HepG2 (cell line): ENCODE measurements around the gene PRKN. TPM values are rescaled to one million over a fixed set of nuclear protein-coding genes. Genes with fewer than 3 reads are reported as not detected.
A peak's percentile ranks its signal among the peaks of the same experiment; 100 is the strongest.

Experiments
- FOXA3 ChIP-seq: IDR thresholded peaks from 2 replicates; pipeline ENCODE4 v1.6.1; 2016; ENCODE audit warnings: missing genetic modification reagents, missing compliant biosample characterization
- FOXP4 ChIP-seq: sonication (generic); formaldehyde crosslinking; IDR thresholded peaks from 2 replicates; pipeline ENCODE4 v1.4.0; 2020; ENCODE audit warnings: missing genetic modification reagents
- HDAC1 ChIP-seq: sonication (generic); formaldehyde crosslinking; IDR thresholded peaks from 2 replicates; pipeline ENCODE4 v1.5.1; 2020; ENCODE audit warnings: mild to moderate bottlenecking, missing genetic modification reagents
- JDP2 ChIP-seq: sonication (generic); formaldehyde crosslinking; IDR thresholded peaks from 2 replicates; pipeline ENCODE4 v1.8.1; 2022; ENCODE audit warnings: missing genetic modification reagents, borderline replicate concordance
- KLF11 ChIP-seq: IDR thresholded peaks from 2 replicates; pipeline ENCODE4 v1.6.1; 2016; ENCODE audit warnings: missing compliant biosample characterization
- NR2F6 ChIP-seq, 2 experiments: IDR thresholded peaks; 2 replicates each; pipeline ENCODE4 v1.6.1; 2016; ENCODE audit warnings: antibody characterized with exemption in 1 of 2, mild to moderate bottlenecking in 1 of 2
- RFX5 ChIP-seq: IDR thresholded peaks from 2 replicates; pipeline ENCODE4 v1.6.1; 2011; ENCODE audit warnings: low read depth, low read length, improper control_type of control experiment
- RORA ChIP-seq: sonication (generic); formaldehyde crosslinking; IDR thresholded peaks from 2 replicates; pipeline ENCODE4 v1.5.0; 2020; ENCODE audit warnings: mild to moderate bottlenecking, missing genetic modification reagents, moderate library complexity
- SIX4 ChIP-seq: sonication (generic); formaldehyde crosslinking; IDR thresholded peaks from 2 replicates; pipeline ENCODE4 v1.4.0; 2020; ENCODE audit warnings: missing genetic modification reagents
- SP5 ChIP-seq: IDR thresholded peaks from 2 replicates; pipeline ENCODE4 v1.6.1; 2016; ENCODE audit warnings: low read depth, borderline replicate concordance
- TAF15 ChIP-seq: fragments of 200-400 bp; formaldehyde crosslinking; IDR thresholded peaks from one replicate; pipeline ENCODE4 v1.6.1; 2018; ENCODE audit warnings: mild to moderate bottlenecking, low read depth, low read length; ENCODE audit not compliant: poor library complexity, severe bottlenecking
- TCF7 ChIP-seq: sonication (generic); IDR thresholded peaks from 2 replicates; pipeline ENCODE4 v1.6.1; 2016; ENCODE audit warnings: antibody characterized with exemption, low read depth
- TRIM22 ChIP-seq: fragments of 450-650 bp; IDR thresholded peaks from 2 replicates; pipeline ENCODE4 v1.6.1; 2017
- ZEB1 ChIP-seq: IDR thresholded peaks from 2 replicates; pipeline ENCODE4 v1.6.1; 2012; ENCODE audit warnings: mild to moderate bottlenecking, low read depth, inconsistent platforms; ENCODE audit not compliant: insufficient replicate concordance
- ZNF230 ChIP-seq: sonication (generic); formaldehyde crosslinking; IDR thresholded peaks from 2 replicates; pipeline ENCODE4 v1.4.0; 2020; ENCODE audit warnings: mild to moderate bottlenecking, missing genetic modification reagents
- ZNF7 ChIP-seq: IDR thresholded peaks from 2 replicates; pipeline ENCODE4 v1.6.1; 2016; ENCODE audit warnings: missing biosample characterization, missing genetic modification reagents
- polyA plus RNA-seq, 8 experiments: library from polyadenylated mRNA; depleted of rRNA in 3 of 8; stranded (reverse) in 7 of 8; unstranded in 1 of 8; fragments of >200 nt; fragmentation: Illumina TruSeq in 4 of 8; extraction: Trizol in 4 of 8; gene quantifications; 2 replicates each; pipeline versions ENCODE4 v1.2.1 to v1.2.3, GENCODE V29; 2011 to 2016; ENCODE audit warnings: low read depth in 4 of 8, missing spikeins in 1 of 8, mixed read lengths in 1 of 8; ENCODE audit not compliant: insufficient read depth in 1 of 8
- total RNA-seq, 5 experiments: library from RNA; depleted of rRNA; stranded (reverse); fragments of >200 nt; fragmentation: Illumina TruSeq; extraction: Trizol; gene quantifications; 2 replicates each; pipeline ENCODE4 v1.2.3, GENCODE V29; 2016; ENCODE audit warnings: low read depth in 1 of 5
- TF ChIP-seq, protein P1 (sequence below): IDR thresholded peaks from 2 replicates; pipeline ENCODE4 v1.6.1; 2016; ENCODE audit warnings: low read depth, missing genetic modification reagents, missing compliant biosample characterization
- TF ChIP-seq, protein P2 (sequence below): sonication (generic); formaldehyde crosslinking; IDR thresholded peaks from 2 replicates; pipeline ENCODE4 v1.9.0; 2021; ENCODE audit warnings: missing genetic modification reagents, mild to moderate bottlenecking, borderline replicate concordance

The PRKN gene
- total and polyA plus RNA-seq, 2 of the 13 experiments (the other 11 are each of a cell fraction or from before 2014, with no cell fraction given): 0.31 to 0.44 TPM

- TF ChIP-seq RFX5 (no peak), ZEB1 (no peak), SIX4 (CRISPR knock-in tag) (no peak), FOXA3 (CRISPR knock-in tag) (peak; percentile 63; the same call in 1 of the 2 replicates), ZNF7 (CRISPR knock-in tag) (no peak), RORA (CRISPR knock-in tag) (no peak), FOXP4 (CRISPR knock-in tag) (peak; percentile 70), TCF7 (peak; percentile 87), HDAC1 (CRISPR knock-in tag) (peak; percentile 46; the same call in 1 of the 2 replicates), KLF11 (no peak), SP5 (peak; percentile 65; the same call in 1 of the 2 replicates), JDP2 (no peak), NR2F6 (IDR thresholded peaks at IDR 0.05) (peak; percentile 52; the same call in 1 of the 2 replicates), NR2F6 (CRISPR knock-in tag; IDR thresholded peaks at IDR 0.05) (peak; percentile 19; the same call in 1 of the 2 replicates), TRIM22 (no peak), ZNF230 (CRISPR knock-in tag) (no peak), TAF15 (no peak)
- TF ChIP-seq, protein P1, sequence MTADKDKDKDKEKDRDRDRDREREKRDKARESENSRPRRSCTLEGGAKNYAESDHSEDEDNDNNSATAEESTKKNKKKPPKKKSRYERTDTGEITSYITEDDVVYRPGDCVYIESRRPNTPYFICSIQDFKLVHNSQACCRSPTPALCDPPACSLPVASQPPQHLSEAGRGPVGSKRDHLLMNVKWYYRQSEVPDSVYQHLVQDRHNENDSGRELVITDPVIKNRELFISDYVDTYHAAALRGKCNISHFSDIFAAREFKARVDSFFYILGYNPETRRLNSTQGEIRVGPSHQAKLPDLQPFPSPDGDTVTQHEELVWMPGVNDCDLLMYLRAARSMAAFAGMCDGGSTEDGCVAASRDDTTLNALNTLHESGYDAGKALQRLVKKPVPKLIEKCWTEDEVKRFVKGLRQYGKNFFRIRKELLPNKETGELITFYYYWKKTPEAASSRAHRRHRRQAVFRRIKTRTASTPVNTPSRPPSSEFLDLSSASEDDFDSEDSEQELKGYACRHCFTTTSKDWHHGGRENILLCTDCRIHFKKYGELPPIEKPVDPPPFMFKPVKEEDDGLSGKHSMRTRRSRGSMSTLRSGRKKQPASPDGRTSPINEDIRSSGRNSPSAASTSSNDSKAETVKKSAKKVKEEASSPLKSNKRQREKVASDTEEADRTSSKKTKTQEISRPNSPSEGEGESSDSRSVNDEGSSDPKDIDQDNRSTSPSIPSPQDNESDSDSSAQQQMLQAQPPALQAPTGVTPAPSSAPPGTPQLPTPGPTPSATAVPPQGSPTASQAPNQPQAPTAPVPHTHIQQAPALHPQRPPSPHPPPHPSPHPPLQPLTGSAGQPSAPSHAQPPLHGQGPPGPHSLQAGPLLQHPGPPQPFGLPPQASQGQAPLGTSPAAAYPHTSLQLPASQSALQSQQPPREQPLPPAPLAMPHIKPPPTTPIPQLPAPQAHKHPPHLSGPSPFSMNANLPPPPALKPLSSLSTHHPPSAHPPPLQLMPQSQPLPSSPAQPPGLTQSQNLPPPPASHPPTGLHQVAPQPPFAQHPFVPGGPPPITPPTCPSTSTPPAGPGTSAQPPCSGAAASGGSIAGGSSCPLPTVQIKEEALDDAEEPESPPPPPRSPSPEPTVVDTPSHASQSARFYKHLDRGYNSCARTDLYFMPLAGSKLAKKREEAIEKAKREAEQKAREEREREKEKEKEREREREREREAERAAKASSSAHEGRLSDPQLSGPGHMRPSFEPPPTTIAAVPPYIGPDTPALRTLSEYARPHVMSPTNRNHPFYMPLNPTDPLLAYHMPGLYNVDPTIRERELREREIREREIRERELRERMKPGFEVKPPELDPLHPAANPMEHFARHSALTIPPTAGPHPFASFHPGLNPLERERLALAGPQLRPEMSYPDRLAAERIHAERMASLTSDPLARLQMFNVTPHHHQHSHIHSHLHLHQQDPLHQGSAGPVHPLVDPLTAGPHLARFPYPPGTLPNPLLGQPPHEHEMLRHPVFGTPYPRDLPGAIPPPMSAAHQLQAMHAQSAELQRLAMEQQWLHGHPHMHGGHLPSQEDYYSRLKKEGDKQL: peak; percentile 39; the same call in 1 of the 2 replicates
- TF ChIP-seq, protein P2, sequence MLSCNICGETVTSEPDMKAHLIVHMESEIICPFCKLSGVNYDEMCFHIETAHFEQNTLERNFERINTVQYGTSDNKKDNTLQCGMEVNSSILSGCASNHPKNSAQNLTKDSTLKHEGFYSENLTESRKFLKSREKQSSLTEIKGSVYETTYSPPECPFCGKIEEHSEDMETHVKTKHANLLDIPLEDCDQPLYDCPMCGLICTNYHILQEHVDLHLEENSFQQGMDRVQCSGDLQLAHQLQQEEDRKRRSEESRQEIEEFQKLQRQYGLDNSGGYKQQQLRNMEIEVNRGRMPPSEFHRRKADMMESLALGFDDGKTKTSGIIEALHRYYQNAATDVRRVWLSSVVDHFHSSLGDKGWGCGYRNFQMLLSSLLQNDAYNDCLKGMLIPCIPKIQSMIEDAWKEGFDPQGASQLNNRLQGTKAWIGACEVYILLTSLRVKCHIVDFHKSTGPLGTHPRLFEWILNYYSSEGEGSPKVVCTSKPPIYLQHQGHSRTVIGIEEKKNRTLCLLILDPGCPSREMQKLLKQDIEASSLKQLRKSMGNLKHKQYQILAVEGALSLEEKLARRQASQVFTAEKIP (CRISPR knock-in tag): no peak
These were observed 477.5 kb downstream of the PRKN start (continued) for GRCh38 chr6:162249907-162250642.
